GM10266 (cell line): Measurements from ENCODE around the gene LENEP.

ENCODE experiments used
- DNase-seq: peaks from one replicate; pipeline ENCODE4 v3.0.0; 2012; ENCODE audit errors: extremely low spot score
- TF ChIP-seq, protein P1 (sequence below): IDR thresholded peaks from 2 replicates; pipeline ENCODE4 v1.5.1; 2012; ENCODE audit warnings: mild to moderate bottlenecking, low read depth; ENCODE audit not compliant: control insufficient read depth, insufficient read depth; ENCODE audit errors: missing control alignments

The LENEP gene

GRCh38 chr1:155001675-155002463, 8.5 kb downstream of the LENEP start:
- peak; percentile 99 for DNase-seq
- TF ChIP-seq, protein P1, sequence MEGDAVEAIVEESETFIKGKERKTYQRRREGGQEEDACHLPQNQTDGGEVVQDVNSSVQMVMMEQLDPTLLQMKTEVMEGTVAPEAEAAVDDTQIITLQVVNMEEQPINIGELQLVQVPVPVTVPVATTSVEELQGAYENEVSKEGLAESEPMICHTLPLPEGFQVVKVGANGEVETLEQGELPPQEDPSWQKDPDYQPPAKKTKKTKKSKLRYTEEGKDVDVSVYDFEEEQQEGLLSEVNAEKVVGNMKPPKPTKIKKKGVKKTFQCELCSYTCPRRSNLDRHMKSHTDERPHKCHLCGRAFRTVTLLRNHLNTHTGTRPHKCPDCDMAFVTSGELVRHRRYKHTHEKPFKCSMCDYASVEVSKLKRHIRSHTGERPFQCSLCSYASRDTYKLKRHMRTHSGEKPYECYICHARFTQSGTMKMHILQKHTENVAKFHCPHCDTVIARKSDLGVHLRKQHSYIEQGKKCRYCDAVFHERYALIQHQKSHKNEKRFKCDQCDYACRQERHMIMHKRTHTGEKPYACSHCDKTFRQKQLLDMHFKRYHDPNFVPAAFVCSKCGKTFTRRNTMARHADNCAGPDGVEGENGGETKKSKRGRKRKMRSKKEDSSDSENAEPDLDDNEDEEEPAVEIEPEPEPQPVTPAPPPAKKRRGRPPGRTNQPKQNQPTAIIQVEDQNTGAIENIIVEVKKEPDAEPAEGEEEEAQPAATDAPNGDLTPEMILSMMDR, result peak; percentile 57

- peak; percentile 79 for DNase-seq
- TF ChIP-seq, protein P1, result no peak
Measured at GRCh38 chr1:155002464-155003226, 9.3 kb downstream of the LENEP start, which contains the start of gene ZBTB7B. ZBTB7B (plus strand) TSS chr1:155002802; CDS start chr1:155014661, 11,859 bp downstream.

- TF ChIP-seq, protein P1, result no peak
- DNase-seq, result no peak
Measured at GRCh38 chr1:155003227-155003765, 9.9 kb downstream of the LENEP start.

DNA sequence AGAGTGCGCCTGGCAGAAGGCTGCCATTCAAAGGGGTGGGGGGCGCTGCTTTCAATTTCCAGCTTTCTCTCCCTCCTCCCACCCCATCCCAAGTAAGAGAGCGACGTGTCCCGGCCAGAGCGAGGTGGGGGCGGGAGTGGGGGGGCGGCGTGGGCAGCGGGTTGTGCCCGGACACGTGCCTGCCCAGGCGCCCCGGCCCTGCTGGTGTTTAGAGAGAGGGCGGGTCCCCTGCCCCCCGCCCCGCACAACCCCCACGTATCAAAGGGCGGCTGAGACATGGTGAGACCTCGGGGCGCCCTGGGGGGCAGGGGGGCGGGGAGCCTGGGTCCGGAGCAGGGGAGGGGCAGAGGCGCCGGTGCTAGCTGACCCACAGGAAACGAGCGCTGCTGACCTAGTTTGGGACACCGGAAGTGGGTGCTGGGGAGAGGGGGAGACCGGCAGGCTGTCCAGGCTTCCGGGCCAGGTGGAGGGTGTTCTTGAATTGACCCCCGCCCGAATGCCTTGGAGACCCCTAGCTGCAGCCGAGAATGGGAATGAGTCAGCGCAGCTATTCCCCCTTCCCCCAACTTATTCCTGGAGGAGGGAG, 10.5 kb downstream of the LENEP start:
- TF ChIP-seq, protein P1, result no peak

DNA sequence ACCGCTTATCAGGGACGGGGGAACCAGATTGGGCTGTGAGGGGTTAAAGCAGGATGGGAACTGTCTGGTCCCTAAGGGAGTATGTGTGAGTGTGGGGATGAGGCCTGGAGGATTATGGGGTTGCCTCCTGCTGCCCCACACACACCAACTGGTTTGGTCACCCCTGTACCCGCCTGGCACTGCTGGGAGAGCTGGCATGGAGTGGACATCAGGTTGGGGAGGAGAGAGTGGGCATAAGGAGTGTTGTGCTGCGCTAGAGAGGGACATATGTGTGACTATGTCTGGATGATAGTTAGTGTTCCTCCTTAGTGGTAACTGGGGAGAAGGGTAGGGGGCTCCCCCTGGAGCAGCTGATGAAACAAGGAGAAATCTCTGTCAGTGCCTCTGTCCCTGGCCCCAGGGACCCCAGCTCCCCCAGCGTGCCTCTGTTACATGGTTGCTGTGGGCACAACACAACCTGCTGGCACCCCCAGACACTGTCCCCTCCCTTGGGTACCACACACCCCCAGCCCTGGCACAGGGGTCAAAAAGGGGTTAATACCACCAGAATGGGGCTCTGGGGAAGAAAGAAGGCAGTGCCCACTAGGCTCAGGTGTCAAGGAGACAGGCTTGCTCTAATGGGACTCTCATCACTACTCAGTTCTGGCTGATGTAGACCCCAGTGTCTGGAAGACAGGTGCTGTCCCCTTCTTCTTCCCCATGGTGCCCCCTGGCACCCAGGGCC, 11.1 kb downstream of the LENEP start:
- DNase-seq, result no peak
- TF ChIP-seq, protein P1, result no peak

More for the DNA sequence above, 10.5 kb downstream of the LENEP start:
- DNase-seq, result peak; percentile 60

- no peak for DNase-seq
- TF ChIP-seq, protein P1, result no peak
Measured at GRCh38 chr1:155005076-155006011, 12.0 kb downstream of the LENEP start.
